ENCODE measurements around the gene SERINC1.
"Not testable (repeated sequence)": the region's sequence is repeated elsewhere in the genome, so short reads cannot be mapped to it uniquely, and the experiment has no call there.

Gene SERINC1

GRCh38 chr6:122471107-122472021, at the start of gene SERINC1:
Gene SERINC1 (minus strand): TSS chr6:122471807. CDS start chr6:122471737, 70 bp downstream.
- peak; percentile 92 for DNase-seq (ENCODE audit: low spot score)

DNA sequence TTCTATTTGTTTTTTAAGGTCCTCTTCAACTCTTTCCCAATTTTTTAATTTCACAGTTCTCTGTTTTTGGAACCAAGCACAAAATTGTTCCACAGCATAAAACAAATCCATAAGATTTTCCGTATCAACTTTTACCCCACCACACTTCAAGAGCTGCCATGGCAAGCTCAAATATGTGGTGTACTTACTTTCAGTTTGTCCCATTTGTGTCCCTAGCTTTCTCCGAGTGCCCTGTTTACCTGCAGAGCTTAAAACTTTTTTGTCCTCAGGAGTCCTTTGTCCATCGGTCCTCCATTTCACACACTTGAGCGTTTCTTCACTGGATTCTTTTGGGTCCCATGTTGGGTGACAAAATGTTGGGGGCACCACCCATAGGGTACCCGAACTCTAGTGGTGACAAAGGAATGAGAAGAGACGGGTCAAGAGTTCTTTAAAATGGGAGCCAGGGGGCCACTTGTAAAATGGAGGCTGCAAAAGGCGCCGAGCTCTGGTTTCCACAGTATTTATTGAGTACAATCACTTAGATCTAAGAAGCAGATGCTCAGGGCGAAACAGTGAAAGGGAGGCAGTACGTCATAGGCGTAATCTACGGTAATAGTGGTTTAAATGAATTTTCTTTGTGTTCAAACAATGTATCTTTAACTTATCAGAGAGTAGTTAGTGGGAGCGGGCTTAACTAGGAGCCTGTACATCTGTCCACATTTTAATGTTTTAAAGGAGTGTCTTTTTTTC, 39.8 kb upstream of the SERINC1 start:
- no peak for DNase-seq (ENCODE audit: low spot score)

DNA sequence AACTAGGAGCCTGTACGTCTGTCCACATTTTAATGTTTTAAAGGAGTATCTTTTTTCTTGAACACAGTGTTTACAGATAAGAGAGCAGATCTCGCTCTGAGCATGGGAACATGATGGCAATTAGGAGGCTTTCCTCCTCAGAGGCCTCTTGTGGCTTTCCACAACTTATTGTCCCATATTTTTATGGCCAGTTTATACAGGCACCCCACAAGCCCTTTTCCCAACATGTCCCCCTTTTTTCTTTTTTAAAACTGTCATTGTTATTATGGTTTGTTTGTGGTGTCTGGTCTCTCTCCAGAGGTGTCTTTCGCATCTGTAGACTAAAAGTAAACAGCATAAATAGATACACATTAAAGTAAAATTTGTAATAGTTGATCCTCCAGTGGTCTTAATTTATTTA, 33.6 kb upstream of the SERINC1 start:
- not testable (repeated sequence) for DNase-seq (ENCODE audit: low spot score)

GRCh38 chr6:122501475-122501874, 29.9 kb upstream of the SERINC1 start:
- no peak for DNase-seq (ENCODE audit: low spot score)

- no peak for DNase-seq (ENCODE audit: low spot score)
These were observed 24.0 kb upstream of the SERINC1 start for GRCh38 chr6:122495612-122496011.

DNA sequence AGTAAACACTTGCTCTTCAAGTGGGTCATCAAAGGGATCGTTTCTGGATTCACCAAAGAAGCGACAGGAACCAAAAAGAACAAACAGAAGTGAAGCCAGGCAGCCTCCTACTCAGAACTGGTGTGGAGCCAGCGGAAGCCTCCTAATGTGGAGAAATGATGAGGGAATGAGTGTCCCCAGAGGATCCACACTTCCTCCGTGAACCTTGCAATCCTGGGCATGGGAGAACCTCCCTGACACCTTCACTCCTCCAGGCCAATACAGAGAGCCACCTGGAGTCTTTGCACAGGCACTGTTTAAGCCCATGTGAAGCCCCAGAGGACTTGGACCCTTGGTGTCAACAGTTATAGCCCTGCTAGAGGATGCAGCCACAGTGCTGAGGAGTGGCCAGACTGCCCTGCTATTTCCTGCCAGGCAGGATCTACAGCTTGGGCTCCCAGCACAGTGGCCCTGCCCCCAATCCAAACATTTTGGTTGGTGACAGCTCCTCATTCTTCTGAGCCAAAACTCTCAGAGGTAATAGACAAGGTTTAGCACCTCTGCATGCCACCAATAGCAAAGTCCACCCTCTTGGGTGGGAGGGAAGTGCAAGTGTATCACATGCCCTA, 23.2 kb upstream of the SERINC1 start:
- DNase-seq (ENCODE audit: low spot score), result no peak

- peak; percentile 72 for DNase-seq (ENCODE audit: low spot score)
These were observed 20.4 kb upstream of the SERINC1 start for GRCh38 chr6:122491919-122492555.

DNA sequence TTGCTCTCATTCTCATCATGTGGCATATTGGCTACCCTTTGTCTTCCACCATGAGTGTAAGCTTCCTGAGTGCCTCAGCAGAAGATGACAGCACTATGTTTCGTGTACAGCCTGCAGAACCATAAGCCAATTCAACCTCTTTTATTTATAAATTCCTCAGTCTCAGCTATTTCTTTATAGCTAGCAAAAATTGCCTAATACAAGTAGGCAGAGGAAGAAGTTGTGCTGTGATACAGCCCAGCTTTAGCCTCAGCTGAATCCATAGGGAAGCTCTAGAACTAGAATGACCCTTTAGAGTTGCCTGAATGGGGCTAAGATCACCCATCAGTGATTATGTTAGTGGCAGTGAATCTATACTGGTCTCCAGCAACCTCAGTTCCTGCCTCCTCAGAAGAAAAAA, 19.0 kb upstream of the SERINC1 start:
- DNase-seq (ENCODE audit: low spot score), result no peak

DNA sequence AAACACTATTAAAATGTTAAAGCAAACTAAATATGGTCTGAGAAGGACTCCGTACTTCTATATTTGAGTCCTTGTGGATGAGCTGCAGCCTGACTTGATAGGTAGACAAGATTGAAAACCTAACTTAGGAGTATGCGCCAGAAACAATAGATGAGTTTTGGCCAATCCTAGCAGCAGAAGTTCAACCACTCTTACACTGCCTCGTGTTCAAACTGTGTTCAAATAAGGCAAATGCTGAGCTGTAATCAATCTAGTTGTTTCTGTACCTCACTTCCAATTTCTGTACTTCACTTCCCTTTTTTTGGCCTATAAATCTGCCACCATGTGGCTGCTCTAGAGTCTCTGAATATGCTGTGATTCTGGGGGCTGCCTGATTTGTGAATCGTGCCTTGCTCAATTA, 13.2 kb upstream of the SERINC1 start:
- DNase-seq (ENCODE audit: low spot score), result no peak

DNA sequence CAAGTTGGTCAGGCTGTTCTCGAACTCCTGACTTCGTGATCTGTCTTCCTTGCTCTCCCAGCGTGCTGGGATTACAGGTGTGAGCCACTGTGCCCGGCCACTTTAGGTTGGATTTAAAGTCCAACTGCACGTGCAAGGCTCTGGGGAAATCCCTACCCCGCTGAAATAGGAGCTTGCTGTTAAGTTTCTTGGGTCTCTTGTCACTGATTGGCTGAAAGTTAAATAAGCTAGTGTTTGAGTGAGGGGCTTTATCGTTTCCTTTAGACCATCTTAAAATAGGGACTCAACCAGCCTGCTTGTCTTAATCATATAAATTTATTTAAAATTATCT, 11.1 kb upstream of the SERINC1 start:
- DNase-seq (ENCODE audit: low spot score), result no peak

DNA sequence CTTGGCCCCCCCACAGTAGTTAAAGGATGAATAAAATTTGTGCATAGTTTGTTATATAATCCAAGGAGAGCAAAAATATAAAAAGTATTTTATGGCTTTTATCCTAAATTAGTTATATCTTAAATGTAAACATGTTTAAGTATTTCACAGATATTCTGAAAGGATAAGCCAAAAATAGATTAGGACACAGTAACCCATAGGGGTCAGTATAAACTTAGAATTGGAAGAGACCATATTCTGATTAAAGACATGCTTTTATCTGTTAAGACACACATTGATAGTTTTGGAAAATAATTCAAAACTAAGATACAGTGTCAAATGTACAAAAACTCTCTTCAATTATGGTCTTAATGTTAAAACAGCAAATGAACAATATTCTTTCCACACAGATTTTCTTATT, 4.5 kb upstream of the SERINC1 start:
- peak; percentile 20 for DNase-seq (ENCODE audit: low spot score)

DNA sequence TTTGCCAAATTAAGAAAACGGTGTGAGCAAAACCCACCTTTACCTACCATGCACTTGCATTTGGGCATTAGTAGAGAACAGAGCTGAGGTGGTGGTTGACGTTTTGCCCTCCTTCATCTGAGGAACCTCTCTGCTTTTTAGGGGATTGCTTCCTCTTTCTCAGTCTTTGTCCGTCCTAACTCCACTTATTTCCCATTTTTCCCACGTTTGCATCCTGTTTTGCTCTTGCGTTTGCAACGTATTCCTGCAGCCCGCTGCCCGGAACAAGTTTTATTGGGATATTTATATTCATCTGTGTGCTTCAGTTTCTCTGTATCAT, 374 bp upstream of the SERINC1 start:
- DNase-seq (ENCODE audit: low spot score), result no peak

DNA sequence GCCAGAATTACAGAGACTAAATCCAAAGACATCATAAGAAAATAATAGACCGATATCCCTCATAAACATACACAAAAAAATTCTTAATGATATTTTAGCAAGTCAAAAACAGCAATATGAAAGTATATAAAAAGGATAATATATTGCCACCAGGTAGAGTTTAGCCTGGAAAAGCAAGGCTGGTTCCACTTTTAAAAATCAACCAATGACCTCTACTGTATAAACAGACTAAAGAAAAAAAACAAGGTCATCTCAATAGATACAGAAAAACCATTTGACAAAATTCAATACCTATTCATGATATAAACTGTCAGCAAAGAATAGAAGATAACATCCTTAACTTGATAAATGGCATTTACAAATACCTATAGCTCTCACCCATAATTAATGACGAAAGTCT, 9.7 kb downstream of the SERINC1 start:
- no peak for DNase-seq (ENCODE audit: low spot score)

DNA sequence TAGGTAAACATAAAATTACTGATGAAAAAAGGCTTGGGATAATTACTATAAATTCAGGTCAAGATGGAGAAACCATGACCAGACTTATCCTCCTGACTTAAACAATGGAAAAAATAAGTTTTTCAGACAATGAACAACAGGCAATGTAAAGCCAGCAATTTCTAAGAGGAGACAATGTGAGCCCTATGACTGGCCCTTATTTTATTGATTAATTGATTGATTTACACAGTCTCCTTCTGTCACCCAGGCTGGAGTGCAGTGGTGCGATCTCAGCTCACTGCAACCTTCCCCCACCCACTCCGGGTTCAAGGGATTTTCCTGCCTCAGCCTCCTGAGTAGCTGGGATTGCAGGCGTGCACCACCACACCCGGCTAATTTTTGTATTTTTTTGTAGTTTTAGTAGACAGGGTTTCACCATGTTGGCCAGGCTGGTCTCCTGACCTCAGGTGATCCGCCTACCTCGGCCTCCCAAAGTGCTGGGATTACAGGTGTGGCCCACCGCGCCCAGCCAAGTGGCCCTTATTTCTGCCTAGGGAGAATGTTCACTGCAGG, 11.7 kb downstream of the SERINC1 start:
- DNase-seq (ENCODE audit: low spot score), result not testable (repeated sequence)

DNA sequence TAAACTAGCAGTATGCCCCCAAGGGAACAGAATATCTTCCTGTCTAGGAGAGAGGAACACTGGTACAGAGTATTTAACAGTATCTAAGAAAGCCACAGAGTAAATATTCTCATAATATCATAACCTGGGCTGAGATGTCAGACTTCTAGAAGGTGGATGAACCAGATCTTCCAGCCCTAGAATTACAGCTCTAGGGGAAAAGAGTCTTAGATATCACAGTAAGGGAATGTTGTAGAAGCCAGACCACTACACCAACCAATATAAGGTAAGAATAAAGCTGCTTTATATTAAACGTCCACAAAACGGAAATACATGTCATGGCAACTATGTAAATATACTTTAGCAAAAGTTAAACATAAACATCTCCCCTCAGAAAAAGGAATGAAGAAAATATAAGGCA, 12.4 kb downstream of the SERINC1 start:
- DNase-seq (ENCODE audit: low spot score), result no peak

GRCh38 chr6:122458087-122458486, 13.5 kb downstream of the SERINC1 start:
- DNase-seq (ENCODE audit: low spot score), result no peak

- not testable (repeated sequence) for DNase-seq (ENCODE audit: low spot score)
These were observed 16.5 kb downstream of the SERINC1 start for GRCh38 chr6:122455116-122455515.

GRCh38 chr6:122454673-122455072, 16.9 kb downstream of the SERINC1 start:
- DNase-seq (ENCODE audit: low spot score), result no peak

DNA sequence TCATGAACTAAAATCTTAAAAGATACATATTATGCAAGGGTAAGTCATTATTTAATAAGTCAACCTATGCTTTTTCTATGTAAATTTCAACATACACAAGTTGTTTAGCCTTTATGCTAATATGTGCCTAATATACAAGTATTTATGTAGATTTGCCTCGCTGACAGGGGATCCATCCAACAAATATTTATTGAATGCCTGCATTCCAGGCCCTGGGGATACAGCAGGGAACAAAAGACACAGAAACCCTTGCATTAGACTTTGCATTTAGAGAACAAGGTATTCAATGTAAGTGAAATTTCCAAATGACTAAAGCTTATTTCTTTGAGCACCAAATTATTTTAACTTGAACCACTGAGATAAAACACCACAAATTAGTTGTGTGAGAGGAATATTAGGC, 19.1 kb downstream of the SERINC1 start:
- DNase-seq (ENCODE audit: low spot score), result no peak

- peak; percentile 22 for DNase-seq (ENCODE audit: low spot score)
These were observed 22.5 kb downstream of the SERINC1 start for GRCh38 chr6:122449069-122449468.

DNA sequence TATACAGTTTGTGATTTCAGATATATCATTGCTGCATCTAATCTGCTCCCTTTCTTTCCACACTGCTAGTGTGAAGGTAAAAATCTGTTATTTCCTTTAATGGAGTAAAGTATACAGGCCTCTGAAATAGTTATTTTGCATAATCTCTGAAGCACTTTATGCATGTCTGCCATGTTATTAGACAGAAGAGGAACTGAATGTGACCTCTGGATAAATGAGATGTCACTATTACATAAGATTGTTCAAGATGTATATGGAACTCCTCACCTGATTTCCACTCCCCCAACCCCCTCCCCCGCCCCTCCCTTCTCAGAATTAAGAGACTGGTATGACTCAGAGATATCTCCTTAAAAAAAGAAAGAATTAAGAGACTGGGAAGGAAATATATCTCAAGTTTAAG, 26.3 kb downstream of the SERINC1 start:
- no peak for DNase-seq (ENCODE audit: low spot score)

- no peak for DNase-seq (ENCODE audit: low spot score)
These were observed 32.6 kb downstream of the SERINC1 start for GRCh38 chr6:122438975-122439374.
